Transverse colon (tissue), 4 donors: ENCODE results near the gene USP38. TPM values are rescaled to one million over a fixed set of nuclear protein-coding genes. Genes with fewer than 3 reads are reported as not detected.

Experiments used
- DNase-seq: peaks from one replicate; pipeline ENCODE4 v3.0.0-alpha.2; 2019
- H3K27ac ChIP-seq, 4 donors: fragments of 200-600 bp; sonication (generic); 2 replicates each; pipeline ENCODE4 v1.5.1; 2016 to 2018; ENCODE audit warnings: inconsistent platforms in 4 of 4
- H3K27me3 ChIP-seq: fragments of 200-600 bp; sonication (generic); 2 replicates; pipeline ENCODE4 v1.5.1; 2017; ENCODE audit warnings: inconsistent platforms
- H3K36me3 ChIP-seq, 4 donors: fragments of 200-600 bp; sonication (generic); 2 replicates each; pipeline ENCODE4 v1.5.1; 2017 to 2019; ENCODE audit warnings: inconsistent platforms in 4 of 4
- H3K4me1 ChIP-seq, 4 donors: fragments of 200-600 bp; sonication (generic); 2 replicates each; pipeline ENCODE4 v1.5.1; 2017 to 2020; ENCODE audit warnings: inconsistent platforms in 4 of 4
- H3K4me3 ChIP-seq, 4 donors: fragments of 200-600 bp; sonication (generic); 1 replicate in 1 of 4; 2 replicates in 3 of 4; pipeline versions ENCODE4 v1.5.1 to v1.6.1; 2017 to 2019; ENCODE audit warnings: inconsistent platforms in 4 of 4
- H3K9me3 ChIP-seq, 2 donors: fragments of 200-600 bp; sonication (generic); 2 replicates each; pipeline ENCODE4 v1.5.1; 2017 to 2019; ENCODE audit warnings: inconsistent platforms in 2 of 2
- CTCF ChIP-seq, 5 experiments: fragments of 200-600 bp in 3 of 5; fragments of 450-650 bp in 2 of 5; sonication (generic) in 3 of 5; IDR thresholded peaks; 1 replicate in 2 of 5; 2 replicates in 3 of 5; pipeline ENCODE4 v1.5.1; 2016 to 2017; ENCODE audit warnings: antibody characterized with exemption in 5 of 5, inconsistent platforms in 3 of 5, mild to moderate bottlenecking in 2 of 5, moderate library complexity in 1 of 5
- EP300 ChIP-seq: sonication (generic); formaldehyde crosslinking; IDR thresholded peaks from one replicate; pipeline ENCODE4 v1.6.1; 2017; ENCODE audit warnings: antibody characterized with exemption, low read depth
- POLR2A ChIP-seq: fragments of 450-650 bp; IDR thresholded peaks from one replicate; pipeline ENCODE4 v1.6.1; 2016; ENCODE audit warnings: antibody characterized with exemption, mild to moderate bottlenecking, moderate library complexity
- POLR2AphosphoS5 ChIP-seq, 3 donors: sonication (generic); formaldehyde crosslinking; IDR thresholded peaks; one replicate each; pipeline ENCODE4 v1.6.1; 2016; ENCODE audit warnings: antibody characterized with exemption in 3 of 3
- WGBS, 2 donors: methylation state at CpG; one replicate each; pipeline ENCODE4 v1.1.5; 2018; ENCODE audit warnings: low coverage in 1 of 2; 5-methylcytosine and 5-hydroxymethylcytosine counted together
- in situ Hi-C, 4 donors: fragments of 200-750 bp; cut with MboI; loops; one replicate each; pipeline versions ENCODE4 v1.15.0 to v1.15.1; 2017; ENCODE audit warnings: low sequenced_read_pairs in 3 of 4, low pct_ligation_motif_present in 1 of 4, low pct_unique_long_range_greater_than_20kb in 1 of 4
- intact Hi-C: fragments of 100-400 bp; cut with DNase I; formaldehyde crosslinking; loops from one replicate; pipeline ENCODE4 v1.15.1; 2023; ENCODE audit warnings: low total_unique reads
- total RNA-seq, 4 donors: library from RNA; depleted of rRNA; stranded (reverse); fragments of >200 nt; gene quantifications; one replicate each; pipeline ENCODE4 v1.1.0, GENCODE V29; 2016

Gene USP38
- total RNA-seq, 4 donors from 2014 or later, result 25.9 to 47.8 (median 41.4) TPM

GRCh38 chr4:143215873-143216272, 31.2 kb downstream of the USP38 start:
- H3K27me3 ChIP-seq, result no peaks in the 10 kb centered on the region
- in situ Hi-C loops (loop anchor here in 1 of 4 donors (25.0 kb wide), 1 partner anchor 271 kb away; no protein-coding TSS in a partner anchor), intact Hi-C loops (loop anchor here (5.0 kb wide), 1 partner anchor 121 kb away; the partner anchor contains the start of gene GAB1)
- H3K27ac ChIP-seq, result no peak overlapping the region
- H3K4me1 ChIP-seq, result no peaks in the 10 kb centered on the region
- no peak for TF ChIP-seq POLR2A
- peak in 1 of 3 donors; percentile 10 for TF ChIP-seq POLR2AphosphoS5 (IDR thresholded peaks at IDR 0.05)
- TF ChIP-seq EP300, result no peak
- no peak for TF ChIP-seq CTCF (IDR thresholded peaks at IDR 0.05)
- DNase-seq, result no peak
- no peak overlapping the region for H3K4me3 ChIP-seq
- peaks cover 0 to 33% (median 10%) of the 10 kb centered on the region in 4 donors for H3K36me3 ChIP-seq
- WGBS, 2 donors, result 73 to 76% methylated on average over 1 of the region's 1 CpG
- H3K9me3 ChIP-seq, result no peaks in the 10 kb centered on the region

- H3K4me3 ChIP-seq, result no peak overlapping the region
- WGBS, 2 donors, result 55 to 69% methylated on average over 1 of the region's 1 CpG
- no peaks in the 10 kb centered on the region for H3K9me3 ChIP-seq
- in situ Hi-C loops, result loop anchor here in 1 of 4 donors (25.0 kb wide), 1 partner anchor 263 kb away; no protein-coding TSS in a partner anchor
- H3K36me3 ChIP-seq, result peaks cover 0 to 9% (median 0%) of the 10 kb centered on the region in 4 donors
- H3K4me1 ChIP-seq, result peaks cover 0 to 27% (median 6%) of the 10 kb centered on the region in 4 donors
- DNase-seq, result no peak
- TF ChIP-seq POLR2AphosphoS5 (IDR thresholded peaks at IDR 0.05) (no peak), EP300 (no peak), CTCF (IDR thresholded peaks at IDR 0.05) (no peak), POLR2A (no peak)
- H3K27me3 ChIP-seq, result no peaks in the 10 kb centered on the region
- intact Hi-C loops, result no loop called here
- no peak overlapping the region for H3K27ac ChIP-seq
Measured at GRCh38 chr4:143224255-143224654, 39.5 kb downstream of the USP38 start.

- DNase-seq, result no peak
- H3K4me1 ChIP-seq, result peaks cover 0 to 27% (median 6%) of the 10 kb centered on the region in 4 donors
- no peaks in the 10 kb centered on the region for H3K9me3 ChIP-seq
- in situ Hi-C loops (no loop called here), intact Hi-C loops (no loop called here)
- TF ChIP-seq POLR2AphosphoS5 (IDR thresholded peaks at IDR 0.05) (peak in 1 of 3 donors; percentile 20), POLR2A (peak; percentile 13), CTCF (IDR thresholded peaks at IDR 0.05) (no peak), EP300 (no peak)
- peaks cover 0 to 9% (median 0%) of the 10 kb centered on the region in 4 donors for H3K36me3 ChIP-seq
- 84 to 91% methylated on average over 5 to 6 of the region's 6 CpGs for WGBS, 2 donors
- H3K27ac ChIP-seq, result peak overlapping the region in 1 of 4 donors; percentile 40
- no peak overlapping the region for H3K4me3 ChIP-seq
- H3K27me3 ChIP-seq, result no peaks in the 10 kb centered on the region
Measured at GRCh38 chr4:143225167-143225566, 40.5 kb downstream of the USP38 start.

DNA sequence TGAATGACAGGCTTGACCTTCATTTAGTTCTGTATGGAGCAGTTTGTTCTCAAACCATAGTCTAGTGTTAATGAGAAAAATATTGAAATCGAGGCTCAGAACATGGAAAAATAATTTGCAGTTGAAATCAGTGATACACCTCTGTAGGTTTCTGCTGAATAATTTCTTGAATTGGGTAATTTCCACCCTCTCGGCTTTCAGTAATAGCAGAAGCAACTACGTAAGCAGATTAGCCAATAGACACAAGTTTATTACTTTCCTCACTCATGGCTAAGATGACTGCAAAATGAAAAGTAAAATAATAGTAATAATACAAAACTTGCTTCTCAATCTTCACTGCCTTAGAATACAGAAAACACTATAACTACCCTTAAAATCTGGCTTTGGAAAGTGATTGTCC, 46.0 kb downstream of the USP38 start:
- in situ Hi-C loops, result no loop called here

GRCh38 chr4:143232277-143232676, 47.6 kb downstream of the USP38 start:
- 48 to 51% methylated on average over 2 of the region's 2 CpGs for WGBS, 2 donors
- H3K27me3 ChIP-seq, result no peaks in the 10 kb centered on the region
- DNase-seq, result no peak
- H3K27ac ChIP-seq, result no peak overlapping the region
- in situ Hi-C loops, result no loop called here
- peaks cover 0 to 5% (median 0%) of the 10 kb centered on the region in 4 donors for H3K4me1 ChIP-seq
- no peak for TF ChIP-seq EP300
- no peak for TF ChIP-seq CTCF (IDR thresholded peaks at IDR 0.05)
- TF ChIP-seq POLR2AphosphoS5 (IDR thresholded peaks at IDR 0.05), result no peak
- no peak for TF ChIP-seq POLR2A
- no peaks in the 10 kb centered on the region for H3K36me3 ChIP-seq
- no peaks in the 10 kb centered on the region for H3K9me3 ChIP-seq
- H3K4me3 ChIP-seq, result no peak overlapping the region
- intact Hi-C loops, result no loop called here

More for the DNA sequence above, 46.0 kb downstream of the USP38 start:
- TF ChIP-seq EP300, result no peak
- Histone ChIP-seq H3K9me3 (no peaks in the 10 kb centered on the region), H3K27me3 (no peaks in the 10 kb centered on the region), H3K36me3 (no peaks in the 10 kb centered on the region), H3K27ac (no peak overlapping the region), H3K4me3 (no peak overlapping the region), H3K4me1 (peaks cover 0 to 6% (median 0%) of the 10 kb centered on the region in 4 donors)
- no peak for DNase-seq
- intact Hi-C loops, result no loop called here
- 59 to 79% methylated on average over 3 of the region's 3 CpGs for WGBS, 2 donors
